NCI-H524 (cell line): ENCODE results near the gene AFF3.
"Not testable (repeated sequence)": the region's sequence is repeated elsewhere in the genome, so short reads cannot be mapped to it uniquely, and the experiment has no call there.

Source experiments
- DNase-seq, 2 experiments: peaks; one replicate each; lab custom pipeline; 2025; lab: John Stamatoyannopoulos, UW

Gene AFF3

DNA sequence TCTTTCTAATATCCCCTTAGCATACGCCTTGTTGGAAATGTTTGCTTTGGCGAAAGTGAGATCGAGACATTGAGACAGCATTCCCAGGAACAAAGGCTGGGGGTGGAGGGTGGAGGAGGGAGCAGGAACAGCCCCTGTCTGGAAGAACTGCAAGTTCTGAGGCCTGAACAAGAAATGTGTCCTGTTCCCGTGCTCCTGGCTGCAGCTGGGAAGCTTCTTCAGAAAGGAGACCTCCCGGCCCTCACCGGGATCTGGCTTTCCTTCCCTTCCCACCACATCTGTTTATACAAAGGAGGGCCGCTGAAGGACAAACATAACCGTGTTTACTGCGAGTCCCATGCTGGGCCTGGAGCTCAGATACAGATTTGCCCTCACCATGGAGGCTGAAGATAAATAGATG, 35.9 kb downstream of the AFF3 start:
- no peak for DNase-seq

DNA sequence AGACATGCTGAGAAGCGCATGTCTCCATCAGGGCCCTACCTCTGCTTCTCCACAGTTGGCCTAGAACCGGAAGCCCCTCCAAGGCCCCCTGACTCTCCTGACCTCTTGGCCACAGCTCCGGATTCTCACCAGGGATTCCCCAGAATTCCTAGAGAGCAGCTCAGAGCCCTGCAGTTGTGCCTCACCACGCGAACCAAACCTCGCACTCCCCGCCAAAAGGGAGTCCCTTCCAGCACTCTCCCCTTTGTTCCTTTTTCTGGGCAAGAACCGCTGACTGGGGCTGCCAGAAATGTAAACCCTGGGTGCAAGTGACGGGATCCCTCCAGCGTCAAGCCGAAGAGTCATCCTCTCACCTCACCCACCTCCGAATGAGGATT, 36.7 kb downstream of the AFF3 start:
- no peak for DNase-seq

DNA sequence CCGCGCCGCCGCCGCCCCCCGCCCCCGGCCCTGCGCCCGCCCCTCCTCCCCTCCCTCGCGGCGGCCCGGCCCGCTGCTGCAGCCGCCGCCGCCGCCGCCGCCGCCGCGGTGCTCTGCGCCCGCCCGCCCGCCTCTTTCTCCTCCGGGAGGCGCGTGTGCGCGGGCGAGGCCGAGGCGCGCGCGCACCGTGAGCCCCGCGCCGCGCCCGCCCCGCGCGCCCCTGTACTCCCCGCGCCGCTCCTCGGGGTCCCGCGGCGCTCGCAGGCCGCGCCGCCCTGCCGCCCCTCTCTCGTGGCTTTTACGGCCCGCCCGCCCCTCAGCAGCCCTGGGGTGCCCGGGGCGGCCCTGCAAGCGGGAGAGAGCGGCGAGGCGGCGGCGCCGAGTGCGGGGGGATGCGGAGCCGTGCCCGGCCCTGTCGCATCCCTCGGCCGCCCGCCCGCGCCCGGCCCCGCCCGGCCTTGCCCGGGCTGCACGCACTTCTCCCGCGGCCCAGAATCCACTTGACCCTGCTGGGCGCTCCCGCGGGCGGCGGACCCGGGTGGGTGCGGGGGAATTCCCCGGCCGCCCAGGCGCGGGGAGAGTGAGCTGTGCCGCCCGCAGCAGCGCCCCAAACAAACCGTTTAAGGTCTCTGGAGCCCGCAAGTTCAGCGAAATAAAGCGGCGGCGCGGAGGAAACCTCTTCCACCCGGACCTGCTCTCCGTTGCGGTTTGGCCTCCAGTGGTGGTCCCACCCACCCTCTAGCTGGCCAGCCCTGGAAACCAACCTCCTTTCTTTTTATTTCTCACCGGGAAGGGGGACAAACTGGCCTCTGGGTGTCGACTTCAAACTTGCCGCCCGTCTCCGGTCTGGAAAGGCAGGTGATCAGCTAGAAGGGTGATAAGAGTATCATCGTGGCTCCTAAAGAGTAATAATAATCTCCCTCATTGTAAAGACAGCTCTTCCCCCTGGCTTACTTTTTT, 37.4 kb downstream of the AFF3 start:
- peak; percentile 14 to 49 for DNase-seq

DNA sequence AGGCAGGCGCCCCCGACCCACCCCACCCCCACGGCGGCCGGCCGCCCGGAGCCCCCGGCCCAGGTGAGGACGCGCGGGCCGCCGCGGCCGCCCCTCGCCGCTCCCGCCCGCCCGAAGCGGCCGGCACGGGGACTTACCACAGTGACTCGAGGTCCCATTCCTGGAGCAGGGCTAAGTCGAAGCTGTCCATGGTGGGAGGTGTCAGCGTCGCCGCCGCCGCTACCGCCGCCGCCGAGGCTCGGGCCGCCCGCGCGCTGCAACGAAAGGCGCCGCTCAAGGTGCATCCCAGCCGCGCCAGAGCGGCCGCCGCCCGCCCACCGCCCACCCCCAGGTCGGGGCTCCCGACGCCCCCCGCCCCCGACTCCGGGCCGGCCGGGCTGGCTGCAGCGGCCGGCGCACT, 38.1 kb downstream of the AFF3 start:
- DNase-seq, result not testable (repeated sequence)

DNA sequence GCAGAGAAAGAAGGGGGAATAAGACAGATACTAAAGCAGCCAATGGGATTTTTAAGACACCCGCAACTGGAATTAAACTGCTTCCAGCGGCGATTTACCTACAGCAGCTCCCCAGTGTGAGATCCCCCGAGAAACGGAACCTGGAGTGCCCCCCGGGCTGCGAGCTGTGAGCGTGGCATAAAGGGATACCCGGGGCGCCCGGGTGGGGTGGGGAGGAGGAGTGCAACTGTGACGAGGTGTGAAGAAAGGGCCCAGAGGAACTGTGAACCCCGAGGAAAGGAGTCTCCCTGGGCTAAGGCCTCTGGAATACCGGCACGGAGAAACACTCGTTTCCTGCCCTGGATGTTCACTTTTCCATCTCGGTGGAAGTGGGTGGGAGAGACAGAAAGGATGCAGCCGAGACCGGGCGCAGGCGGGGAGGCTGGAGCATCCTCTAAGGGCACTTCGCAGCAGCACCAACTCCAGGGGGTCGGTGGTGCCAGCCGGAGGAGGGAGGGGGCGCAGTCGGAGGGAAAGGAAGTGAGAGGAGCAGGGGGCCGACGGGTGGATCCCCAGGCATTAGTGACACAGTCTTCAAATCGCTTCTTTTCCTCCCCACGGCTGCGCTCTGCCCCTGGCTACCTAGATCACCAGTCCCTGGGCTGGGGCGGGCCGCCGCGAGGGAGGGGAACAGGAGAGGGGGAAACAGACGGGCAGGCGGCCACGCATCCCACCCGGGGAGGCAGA, 38.7 kb downstream of the AFF3 start:
- peak in 1 of 2 experiments; percentile 12 for DNase-seq

DNA sequence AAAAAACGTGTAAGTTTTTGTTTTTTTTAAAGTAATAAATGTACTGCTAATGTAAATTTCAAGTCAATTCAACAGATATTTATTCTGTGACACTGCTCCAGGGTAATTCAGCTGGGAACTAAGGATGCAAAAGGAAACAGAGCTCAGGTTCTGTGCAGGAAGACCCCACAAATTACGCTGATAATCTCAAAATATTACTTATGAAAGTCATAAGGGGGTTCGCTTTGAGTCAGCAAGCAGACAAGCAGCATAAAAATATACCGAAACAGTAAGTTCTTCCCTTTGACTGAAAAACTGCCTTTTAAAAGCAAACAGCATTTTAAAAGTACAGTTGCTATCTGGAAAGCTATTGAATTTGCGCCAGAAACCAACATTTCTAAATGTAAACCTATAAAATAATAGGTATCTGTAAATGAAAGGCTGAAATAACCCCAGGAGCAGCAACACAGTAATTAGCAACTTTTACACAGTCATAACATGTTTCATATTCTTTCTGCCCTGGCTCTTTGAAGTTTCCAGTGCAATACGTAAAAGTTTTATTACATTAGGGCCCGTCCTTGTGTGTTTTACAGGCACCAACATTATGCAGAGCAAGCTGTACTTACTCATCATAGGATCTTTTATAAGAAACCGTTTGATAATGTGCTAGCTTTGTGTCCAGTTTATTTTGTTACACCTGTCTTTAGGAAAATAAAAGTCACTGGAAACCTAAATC, 39.8 kb downstream of the AFF3 start:
- DNase-seq, result not testable (repeated sequence)

DNA sequence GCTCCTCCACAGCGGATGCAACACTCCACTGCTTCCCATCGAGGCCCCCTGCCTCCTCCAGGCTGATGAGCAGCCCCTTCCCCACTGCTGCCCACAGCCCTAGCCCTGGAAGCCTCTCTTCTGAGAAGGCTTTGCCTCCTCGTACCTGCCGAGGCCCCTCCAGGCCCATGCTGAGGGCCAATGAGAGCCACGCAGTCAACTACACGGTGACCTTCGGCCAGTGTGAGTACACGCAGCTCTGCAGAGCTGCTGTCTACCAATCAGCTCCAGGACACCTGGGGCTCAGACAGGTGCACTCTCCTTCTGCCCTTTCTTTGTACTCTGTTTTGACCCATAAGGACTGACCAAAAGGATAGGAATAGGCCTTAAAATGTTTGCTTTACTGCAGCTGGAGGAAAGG, 43.5 kb downstream of the AFF3 start:
- DNase-seq, result not testable (repeated sequence)

DNA sequence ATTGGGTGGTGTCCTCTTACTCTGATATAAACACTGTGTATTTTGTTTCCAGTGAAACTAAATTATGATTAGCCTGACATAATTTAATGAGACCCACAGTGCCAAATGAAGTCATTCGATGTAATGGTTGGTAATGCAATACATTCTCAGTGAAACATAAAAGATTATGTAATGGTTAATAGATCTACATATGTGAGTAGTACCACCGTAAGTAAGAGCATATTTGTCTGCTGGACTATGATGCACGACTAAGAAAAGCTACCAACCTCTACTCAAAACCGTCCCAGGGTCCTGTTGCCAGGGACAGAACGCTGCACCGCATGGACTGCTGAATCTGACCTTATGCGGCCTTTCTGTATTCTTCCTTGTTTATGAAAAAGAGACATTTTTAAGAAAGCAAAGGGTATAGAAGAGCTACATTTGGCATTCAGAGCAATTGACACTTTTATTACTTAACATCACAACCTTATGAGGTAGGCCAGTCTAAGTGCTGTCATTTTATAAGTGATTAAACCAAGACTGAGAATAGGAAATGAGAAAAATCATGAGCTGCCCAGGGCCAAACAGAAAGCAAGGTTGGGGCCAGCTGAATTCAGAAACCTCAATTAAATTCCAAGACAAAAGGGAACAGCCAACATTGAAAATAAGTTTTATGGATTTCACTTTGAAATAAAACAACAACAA, 44.6 kb downstream of the AFF3 start:
- not testable (repeated sequence) for DNase-seq

DNA sequence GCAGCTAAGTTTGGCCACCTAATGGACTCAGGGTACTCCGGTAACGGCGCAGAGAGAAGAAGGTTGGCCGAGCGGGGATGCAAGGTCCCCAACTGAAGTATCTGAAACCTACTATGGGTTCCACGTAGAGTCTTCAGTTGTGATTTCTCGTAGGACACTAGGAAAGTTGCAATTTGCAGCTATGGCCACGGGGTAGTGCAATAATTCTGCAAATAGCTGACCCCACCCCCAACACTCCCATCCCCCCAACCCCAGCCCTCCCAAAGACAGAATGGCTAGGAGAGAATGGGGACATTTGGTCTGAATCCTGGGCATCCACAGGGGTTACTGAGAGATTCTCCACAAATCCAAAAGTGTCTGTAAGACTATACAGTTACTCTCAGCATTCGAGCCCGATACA, 46.5 kb downstream of the AFF3 start:
- not testable (repeated sequence) for DNase-seq

DNA sequence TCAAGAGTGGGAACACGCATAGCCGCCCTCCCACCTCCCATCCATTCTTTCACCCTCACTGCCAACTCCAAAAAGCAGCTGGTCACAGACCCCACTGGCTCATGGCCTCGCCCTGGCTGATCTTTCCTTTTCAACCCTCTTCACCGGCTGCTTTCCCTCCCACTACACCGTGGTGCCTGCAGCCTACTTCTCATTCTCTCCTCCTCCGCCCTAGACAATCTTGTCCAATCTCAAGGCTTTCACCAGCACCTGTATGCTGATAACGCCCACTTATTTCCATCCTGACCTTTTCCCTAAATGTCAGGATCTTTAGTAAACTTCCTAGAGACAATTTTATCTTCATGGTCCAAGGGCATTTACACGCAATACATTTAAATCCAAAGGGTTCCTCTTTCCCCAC, 50.6 kb downstream of the AFF3 start:
- DNase-seq, result not testable (repeated sequence)

DNA sequence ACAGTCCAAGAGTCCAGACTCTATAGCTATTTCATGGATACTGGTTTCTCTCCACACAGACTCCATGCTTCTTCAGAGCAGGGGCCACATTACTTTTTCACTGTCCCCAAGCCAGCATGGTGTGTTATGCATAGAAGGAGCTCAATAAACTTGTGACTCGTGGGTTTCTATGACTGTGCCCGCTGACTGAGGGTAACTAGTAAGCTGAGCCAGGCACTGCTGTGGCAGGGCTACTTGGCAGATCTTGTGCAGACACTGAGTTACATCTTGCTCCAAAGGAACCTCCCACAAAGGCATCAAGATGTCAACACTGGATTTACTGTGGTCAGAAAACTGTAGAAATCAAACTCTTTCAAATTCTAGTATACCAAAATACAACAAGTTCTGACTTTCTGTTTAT, 56.6 kb downstream of the AFF3 start:
- DNase-seq, result not testable (repeated sequence)

DNA sequence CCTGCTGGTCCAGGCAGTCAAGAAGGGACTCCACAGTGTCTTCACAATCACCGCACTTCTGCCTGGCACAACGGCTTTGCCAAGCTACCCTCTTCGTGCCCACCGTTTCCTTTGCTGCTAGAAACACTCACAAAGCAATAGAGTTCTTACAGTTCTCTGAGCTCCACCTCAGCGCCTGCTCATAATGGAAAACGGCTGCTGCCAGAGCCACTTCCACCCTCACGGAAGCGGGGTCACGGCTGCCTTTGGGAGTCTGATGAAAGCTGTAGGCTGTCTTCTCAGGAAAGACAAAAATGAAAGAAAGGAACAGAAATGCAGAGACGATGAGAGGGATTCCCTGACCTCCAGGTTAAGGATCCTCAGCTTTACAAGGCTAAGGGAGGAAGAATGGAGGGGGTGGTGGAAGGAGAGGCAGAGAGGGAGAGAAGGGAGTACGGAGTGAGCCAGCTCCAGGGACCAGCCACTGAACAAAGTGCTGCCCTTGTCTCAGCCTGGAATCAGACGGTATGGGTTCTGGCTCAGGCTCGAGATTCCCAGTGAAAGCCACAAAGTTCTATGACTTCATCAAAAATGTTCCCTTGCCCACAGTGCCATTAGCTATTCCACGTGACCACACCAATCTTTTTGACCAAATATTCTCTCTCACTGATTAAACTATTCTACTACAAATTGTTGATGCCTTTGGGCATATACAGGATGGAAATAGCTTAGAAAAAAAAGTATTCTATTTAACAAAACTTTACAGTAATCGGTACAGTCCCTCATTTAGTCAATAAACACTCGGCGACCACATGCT, 58.8 kb downstream of the AFF3 start:
- not testable (repeated sequence) for DNase-seq

DNA sequence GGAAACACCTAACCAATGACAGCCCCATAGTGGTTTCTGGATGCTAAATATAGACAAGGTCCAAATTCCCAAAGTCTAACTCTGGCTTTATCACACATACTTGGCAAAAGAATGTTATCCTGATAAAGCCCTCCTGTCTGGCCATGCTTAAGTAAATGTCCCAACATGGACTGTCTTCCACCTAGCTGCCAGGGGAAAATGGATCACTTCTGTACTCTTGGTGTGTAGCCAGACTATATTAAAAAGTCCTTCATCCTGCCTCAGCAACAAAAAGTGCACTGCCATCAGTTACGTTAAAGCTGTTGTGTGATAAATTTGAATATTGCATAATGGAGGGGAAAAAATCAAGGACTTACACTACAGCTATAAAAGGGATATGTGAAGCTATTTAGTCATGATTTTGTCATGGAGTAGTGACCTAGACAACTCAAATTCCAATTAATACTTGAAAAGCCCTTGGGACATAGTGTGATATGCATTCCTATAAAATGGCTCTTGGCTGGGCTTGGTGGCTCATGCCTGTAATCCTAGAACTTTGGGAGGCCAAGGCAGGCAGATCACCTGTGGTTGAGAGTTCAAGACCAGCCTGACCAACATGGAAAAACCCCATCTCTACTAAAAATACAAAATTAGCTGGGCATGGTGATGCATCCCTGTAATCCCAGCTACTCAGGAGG, 60.0 kb downstream of the AFF3 start:
- not testable (repeated sequence) for DNase-seq

DNA sequence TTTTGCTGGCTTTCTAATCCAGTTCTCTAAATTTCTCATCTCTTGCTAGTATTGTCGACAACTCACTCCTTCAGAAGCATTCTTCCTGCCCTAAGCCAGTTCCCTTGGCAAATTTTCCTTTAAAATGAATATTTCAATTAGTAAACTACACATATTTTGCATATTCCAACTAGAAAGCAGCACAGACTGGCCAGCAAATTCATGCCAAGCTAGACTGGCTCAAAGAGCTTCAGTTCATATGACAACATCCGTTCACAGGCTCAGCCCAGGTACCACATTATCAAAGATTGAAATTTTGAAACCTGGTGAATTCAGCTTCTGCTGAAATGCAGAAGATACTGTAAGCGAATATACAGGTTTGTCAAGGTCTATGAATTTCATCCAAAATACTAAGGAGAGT, 64.5 kb downstream of the AFF3 start:
- DNase-seq, result no peak

DNA sequence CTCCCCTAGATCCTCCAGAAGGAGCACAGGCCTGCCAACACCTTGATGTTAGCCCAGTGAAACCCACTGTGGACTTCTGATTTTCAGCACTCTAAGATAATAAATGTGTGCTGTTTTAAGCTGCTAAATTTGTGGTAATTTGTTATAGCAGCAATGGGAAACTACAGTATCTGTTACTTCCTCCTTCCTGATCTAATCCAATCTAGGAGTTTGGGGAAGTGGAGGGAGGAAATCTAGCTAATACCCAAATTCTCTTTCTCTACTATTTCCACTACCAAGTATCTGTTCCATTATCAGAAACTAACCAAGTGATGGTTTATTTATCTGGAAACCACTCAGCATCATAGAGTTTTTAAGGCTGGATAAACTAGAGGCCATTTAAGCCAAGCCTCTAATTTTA, 64.9 kb downstream of the AFF3 start:
- no peak for DNase-seq

DNA sequence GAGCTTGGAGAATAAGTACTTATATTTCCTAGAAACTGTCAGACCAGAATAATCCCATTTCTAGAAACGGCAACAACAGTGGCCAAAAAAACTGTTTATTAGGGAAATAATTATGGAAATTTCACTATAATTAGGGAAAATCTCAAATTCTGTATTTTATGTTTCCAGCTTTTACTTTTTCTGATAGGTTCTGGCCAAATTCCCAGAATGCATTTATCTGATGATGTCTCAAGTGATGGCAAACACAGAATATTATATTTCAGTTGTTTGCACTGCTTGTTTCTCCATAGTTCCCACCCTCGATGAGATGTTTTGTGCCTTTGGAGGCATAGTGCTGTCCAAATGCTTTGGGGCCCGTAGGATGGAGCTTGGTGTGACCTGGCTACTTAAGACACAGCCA, 66.9 kb downstream of the AFF3 start:
- DNase-seq, result no peak

DNA sequence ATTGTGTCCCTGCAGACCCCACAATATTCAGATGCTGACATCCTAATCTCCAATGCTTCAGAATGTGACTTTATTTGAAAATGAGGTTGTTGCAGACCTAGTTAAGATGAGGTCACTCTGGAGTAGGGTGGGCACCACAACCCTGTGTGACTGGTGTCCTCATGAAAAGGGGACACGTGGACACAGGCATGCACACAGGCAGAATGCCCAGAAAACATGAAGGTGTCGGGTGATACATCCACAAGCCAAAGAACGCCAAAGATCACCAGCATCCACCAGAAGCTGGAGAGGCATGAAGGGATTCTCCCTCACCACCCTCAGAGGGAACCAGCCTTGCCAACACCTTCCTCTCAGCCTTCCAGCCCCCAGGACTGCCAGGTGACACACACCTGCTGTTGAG, 69.3 kb downstream of the AFF3 start:
- DNase-seq, result no peak

DNA sequence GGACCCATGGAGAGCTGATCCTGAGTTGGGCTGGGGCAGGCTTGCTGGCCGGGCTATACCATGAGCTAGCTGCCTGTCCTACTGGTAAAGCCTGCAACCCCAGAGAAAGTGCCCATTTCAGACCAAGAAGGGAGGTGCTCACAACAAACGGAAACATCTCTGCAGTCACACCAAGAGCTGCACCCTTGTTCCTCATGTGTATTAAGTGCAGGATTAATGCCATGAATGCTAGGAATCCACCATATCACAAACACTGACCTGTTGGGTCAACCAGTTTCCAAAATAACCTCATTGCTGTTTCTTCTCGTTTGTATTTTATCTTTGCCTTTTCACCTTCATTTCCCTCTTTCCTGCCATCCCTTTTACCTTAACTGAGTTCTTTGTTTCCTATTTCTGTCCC, 69.9 kb downstream of the AFF3 start:
- DNase-seq, result no peak

DNA sequence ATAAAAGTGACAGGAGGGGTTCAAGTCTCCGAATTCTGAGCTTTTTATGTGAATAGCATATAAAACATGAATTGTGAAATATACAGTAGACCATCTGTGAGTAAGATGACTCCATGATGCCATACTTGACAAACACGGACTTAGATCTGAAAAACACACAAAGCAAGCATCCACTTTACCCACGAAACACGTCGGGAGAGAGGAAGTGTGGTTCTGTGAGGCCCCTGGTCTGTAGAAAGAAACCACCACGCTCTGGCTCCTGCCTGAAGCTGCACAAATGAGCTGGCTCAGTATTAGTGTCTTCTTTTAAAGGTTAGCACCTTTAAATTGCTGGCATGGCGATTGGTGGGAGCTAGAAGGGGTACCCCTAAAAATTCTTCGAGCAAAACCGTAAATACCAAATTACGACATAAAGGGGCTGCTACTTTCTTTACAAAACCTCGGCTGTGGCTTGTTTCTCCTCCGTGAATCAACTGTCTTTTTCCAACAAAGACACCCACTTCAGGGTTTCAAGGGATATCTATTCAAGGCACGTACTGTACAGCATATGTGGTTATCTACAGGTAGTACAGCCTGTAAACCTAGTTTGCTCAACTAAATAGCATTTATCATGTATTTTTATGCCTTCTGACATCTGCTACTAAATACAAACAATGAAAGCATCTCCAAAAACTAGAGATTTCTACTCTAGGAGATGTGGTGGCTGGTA, 70.9 kb downstream of the AFF3 start:
- DNase-seq, result no peak

DNA sequence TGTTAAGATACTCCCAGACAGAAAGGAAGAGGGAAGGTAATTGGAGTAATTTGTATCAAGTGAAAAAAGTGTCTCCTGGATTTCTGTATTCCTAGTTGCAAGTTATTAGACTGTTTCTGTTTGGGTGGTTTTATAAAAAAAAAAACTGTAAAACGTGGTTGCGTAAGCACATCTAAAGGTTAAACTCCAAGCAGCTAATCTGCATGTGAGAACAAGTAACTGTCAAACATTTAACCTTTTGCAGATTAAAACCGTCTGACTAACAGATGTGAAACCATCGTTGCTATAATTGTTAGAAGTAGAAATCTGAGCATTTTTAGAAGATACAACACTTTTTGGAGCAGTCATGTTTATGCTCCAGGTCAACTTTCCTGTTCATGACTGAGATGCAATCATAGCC, 72.3 kb downstream of the AFF3 start:
- no peak for DNase-seq
